ENCODE measurements around the gene FIGNL2.

DNA sequence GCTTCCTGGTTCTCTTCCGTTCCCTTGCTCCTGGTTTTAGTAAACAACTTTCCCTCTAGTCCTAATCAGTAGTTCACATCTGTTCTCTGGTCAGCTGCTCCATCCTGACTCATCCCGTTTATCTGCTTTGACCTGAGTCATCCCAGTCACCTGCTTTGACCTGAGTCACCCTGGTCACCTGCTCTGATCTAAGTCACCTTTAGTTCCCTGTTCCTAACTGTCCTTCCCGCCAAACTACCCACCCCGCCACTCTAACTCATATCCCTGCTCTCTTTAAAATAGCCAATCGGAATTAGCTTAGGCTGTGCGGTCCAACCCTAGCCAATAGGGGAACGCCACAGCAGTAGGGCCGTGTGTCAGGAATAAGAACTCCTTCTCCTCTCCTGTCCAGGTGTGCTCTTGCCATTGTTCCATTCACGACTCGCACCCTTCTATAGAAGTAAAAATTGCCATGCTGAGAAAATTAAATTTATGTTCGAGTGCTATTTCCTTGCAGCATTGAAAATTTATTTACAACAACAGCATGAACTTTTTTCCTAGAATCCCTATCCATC, 36.2 kb upstream of the FIGNL2 start:
- TF ChIP-seq, protein P1, sequence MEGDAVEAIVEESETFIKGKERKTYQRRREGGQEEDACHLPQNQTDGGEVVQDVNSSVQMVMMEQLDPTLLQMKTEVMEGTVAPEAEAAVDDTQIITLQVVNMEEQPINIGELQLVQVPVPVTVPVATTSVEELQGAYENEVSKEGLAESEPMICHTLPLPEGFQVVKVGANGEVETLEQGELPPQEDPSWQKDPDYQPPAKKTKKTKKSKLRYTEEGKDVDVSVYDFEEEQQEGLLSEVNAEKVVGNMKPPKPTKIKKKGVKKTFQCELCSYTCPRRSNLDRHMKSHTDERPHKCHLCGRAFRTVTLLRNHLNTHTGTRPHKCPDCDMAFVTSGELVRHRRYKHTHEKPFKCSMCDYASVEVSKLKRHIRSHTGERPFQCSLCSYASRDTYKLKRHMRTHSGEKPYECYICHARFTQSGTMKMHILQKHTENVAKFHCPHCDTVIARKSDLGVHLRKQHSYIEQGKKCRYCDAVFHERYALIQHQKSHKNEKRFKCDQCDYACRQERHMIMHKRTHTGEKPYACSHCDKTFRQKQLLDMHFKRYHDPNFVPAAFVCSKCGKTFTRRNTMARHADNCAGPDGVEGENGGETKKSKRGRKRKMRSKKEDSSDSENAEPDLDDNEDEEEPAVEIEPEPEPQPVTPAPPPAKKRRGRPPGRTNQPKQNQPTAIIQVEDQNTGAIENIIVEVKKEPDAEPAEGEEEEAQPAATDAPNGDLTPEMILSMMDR (IDR thresholded peaks at IDR 0.05), result no peak
- TF ChIP-seq JUNB (IDR thresholded peaks at IDR 0.05), result peak; percentile 40; the same call in 1 of the 2 replicates
- no peak for TF ChIP-seq HDAC2 (IDR thresholded peaks at IDR 0.05)
- no peak for TF ChIP-seq KDM1A (IDR thresholded peaks at IDR 0.05; ENCODE audit: low read depth)
- TF ChIP-seq EP300 (IDR thresholded peaks at IDR 0.05), result no peak

All from A549 (cell line).